ENCODE data around the gene OR6C70. TPM values are rescaled to one million over a fixed set of nuclear protein-coding genes. Genes with fewer than 3 reads are reported as not detected.

The OR6C70 gene
- total and polyA plus RNA-seq, 2 of the 4 experiments (the other 2 are of a cell fraction), result not detected

GRCh38 chr12:55499231-55499630, 29.3 kb upstream of the OR6C70 start:
- ATAC-seq (ENCODE audit: low read depth), result no peak
- CTCF ChIA-PET, result no interaction called here

More at GRCh38 chr12:55499231-55499630, 29.3 kb upstream of the OR6C70 start:
- H2BK15ac ChIP-seq (ENCODE audit: low read depth, low read length), result no peak overlapping the region
- no peaks in the 10 kb centered on the region for H3K9me3 ChIP-seq (ENCODE audit: control insufficient read depth, insufficient read depth, low read length)
- H2AK5ac ChIP-seq (ENCODE audit: low read depth, low read length), result no peak overlapping the region
- intact Hi-C loops (cut with micrococcal nuclease), result no loop called here
- no peak overlapping the region for H4K8ac ChIP-seq (ENCODE audit: low read depth in 2 of 2, low read length in 2 of 2)
- no TSS peak for BruUV-seq (replicated peaks)
- no peak overlapping the region for H3K4me3 ChIP-seq (ENCODE audit: insufficient read depth, low read depth, low read length)
- H3K23ac ChIP-seq (ENCODE audit: low read depth, low read length), result no peak overlapping the region
- H3K4me1 ChIP-seq (ENCODE audit: control insufficient read depth, insufficient read depth, low read length), result no peaks in the 10 kb centered on the region
- H2BK5ac ChIP-seq (ENCODE audit: low read depth, low read length, poor library complexity, severe bottlenecking), result no peak overlapping the region
- no peak overlapping the region for H3K18ac ChIP-seq (ENCODE audit: low read depth, low read length)
- WGBS, 2 experiments (ENCODE audit: extremely low coverage in 2 of 2, insufficient read length in 1 of 2), result no CpG with 5 or more reads among the region's 4 CpGs
- TF ChIP-seq NFE2L2 (IDR thresholded peaks at IDR 0.05; ENCODE audit: low read depth, low read length), result no peak
- no peak for TF ChIP-seq BHLHE40 (IDR thresholded peaks at IDR 0.05; ENCODE audit: low read depth, low read length)
- no peak for TF ChIP-seq RFX5 (IDR thresholded peaks at IDR 0.05; ENCODE audit: low read depth, low read length)
- TF ChIP-seq MAFK (IDR thresholded peaks at IDR 0.05; ENCODE audit: low read depth, low read length), result no peak
- TF ChIP-seq RCOR1 (IDR thresholded peaks at IDR 0.05; ENCODE audit: insufficient replicate concordance, low read length), result no peak
- no peak for TF ChIP-seq USF2 (IDR thresholded peaks at IDR 0.05; ENCODE audit: low read depth, low read length)
- TF ChIP-seq ELK1 (IDR thresholded peaks at IDR 0.05; ENCODE audit: borderline replicate concordance, low read depth, low read length), result no peak
- TF ChIP-seq MAZ (IDR thresholded peaks at IDR 0.05; ENCODE audit: borderline replicate concordance, low read depth, low read length), result no peak
- TF ChIP-seq FOS (IDR thresholded peaks at IDR 0.05; ENCODE audit: low read depth, low read length), result no peak
- TF ChIP-seq CHD1 (IDR thresholded peaks at IDR 0.05; ENCODE audit: low read depth, low read length), result no peak
- in situ Hi-C loops (cut with MboI; ENCODE audit: low sequenced_read_pairs), result no loop called here
- no peaks in the 10 kb centered on the region for H3K79me1 ChIP-seq (ENCODE audit: low read depth in 1 of 2, low read length in 2 of 2)
- H4K91ac ChIP-seq (ENCODE audit: insufficient read depth, low read depth, low read length), result no peak overlapping the region
- no peaks in the 10 kb centered on the region for H3K27me3 ChIP-seq (ENCODE audit: control insufficient read depth, insufficient read depth, low read length)
- no peak overlapping the region for H2AK9ac ChIP-seq (replicated peaks; ENCODE audit: low read depth, low read length, poor library complexity)
- no peak for DNase-seq
- POLR2A ChIA-PET (ENCODE audit: unreplicated experiment), result no interaction called here
- H3K14ac ChIP-seq (replicated peaks; ENCODE audit: low read depth, low read length), result no peak overlapping the region
- H4K5ac ChIP-seq (ENCODE audit: low read depth, low read length), result no peak overlapping the region
- H3K4me2 ChIP-seq (ENCODE audit: low read depth, low read length), result no peak overlapping the region
- H3K36me3 ChIP-seq (ENCODE audit: control insufficient read depth, insufficient read depth, low read length), result no peaks in the 10 kb centered on the region
- H3K9me1 ChIP-seq (ENCODE audit: insufficient read depth, low read length), result no peaks in the 10 kb centered on the region
- H2AFZ ChIP-seq (replicated peaks; ENCODE audit: low read length, poor library complexity), result no peak overlapping the region
- no peak overlapping the region for H3K27ac ChIP-seq (ENCODE audit: insufficient read depth, low read length)
- H4K20me1 ChIP-seq (ENCODE audit: insufficient read depth, low read length), result no peaks in the 10 kb centered on the region
- H3K4ac ChIP-seq (ENCODE audit: low read depth, low read length), result no peak overlapping the region
- no peak overlapping the region for H3K9ac ChIP-seq (ENCODE audit: low read depth, low read length)
- H2BK120ac ChIP-seq (ENCODE audit: low read depth, low read length), result no peak overlapping the region
- H2BK20ac ChIP-seq (ENCODE audit: low read depth, low read length), result no peak overlapping the region
- no peak overlapping the region for H3K56ac ChIP-seq (ENCODE audit: extremely low read depth, insufficient read depth, low read length)
- dilution Hi-C loops (cut with HindIII; ENCODE audit: low sequenced_read_pairs, unreplicated experiment), result no loop called here
